ENCODE measurements around the gene IRX4. TPM values are rescaled to one million over a fixed set of nuclear protein-coding genes. Genes with fewer than 3 reads are reported as not detected.

Gene IRX4
- total and polyA plus RNA-seq, 9 of the 15 experiments (the other 6 are each of a cell fraction or from before 2014, with no cell fraction given): not detected

DNA sequence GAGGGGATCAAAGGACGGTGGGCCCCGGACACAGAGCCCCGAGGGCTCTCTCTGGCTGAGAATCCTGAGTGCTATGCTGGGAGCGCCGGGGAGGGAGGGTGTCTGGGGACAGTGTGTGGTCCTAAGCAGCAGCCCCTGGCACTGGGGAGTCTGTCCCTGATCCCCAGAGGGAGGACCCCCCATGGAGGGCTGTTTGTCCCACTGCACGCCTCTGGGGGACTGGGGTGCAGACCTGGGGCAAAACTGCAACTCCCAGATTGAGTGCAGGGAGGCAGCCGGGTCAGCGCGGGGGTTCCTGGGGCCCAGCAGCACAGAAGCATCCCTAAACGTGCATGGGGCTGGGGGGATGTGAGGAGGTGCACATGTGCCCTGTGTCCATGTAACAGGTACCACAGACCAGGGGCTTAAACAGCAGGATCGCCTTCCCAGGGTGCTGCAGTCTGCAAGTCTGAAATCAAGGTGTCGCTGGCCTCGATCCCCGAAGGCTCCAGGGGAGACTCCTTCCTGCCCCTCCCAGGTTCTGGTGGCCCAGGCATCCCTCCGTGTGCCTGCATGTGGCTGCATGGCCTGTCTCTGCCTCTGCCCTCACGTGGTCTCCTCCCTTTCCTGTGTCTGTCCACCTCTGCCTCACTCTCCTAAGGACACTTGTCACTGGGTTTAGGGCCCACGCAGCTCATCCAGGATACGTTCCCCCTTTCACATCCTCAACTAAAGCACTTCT lies 35.9 kb upstream of the IRX4 start:
- no peaks in the 10 kb centered on the region; a peak in 1 of 5 replicates for H3K4me1 ChIP-seq (replicated peaks in 1 of 2; ENCODE audit: control insufficient read depth in 2 of 2, insufficient read depth in 2 of 2, low read length in 2 of 2)
- in situ Hi-C loops (cut with MboI): no loop called here
- no peak overlapping the region for H2AFZ ChIP-seq (ENCODE audit: low read depth, low read length)
- DNase-seq (ENCODE audit: extremely low read depth in 1 of 4, low spot score in 3 of 4): no peak
- H3K27me3 ChIP-seq (ENCODE audit: control insufficient read depth in 2 of 2, insufficient read depth in 2 of 2, low read length in 2 of 2): peaks cover 57 to 91% of the 10 kb centered on the region in 2 experiments
- H3K9me1 ChIP-seq (ENCODE audit: control insufficient read depth, insufficient read depth, low read length): no peaks in the 10 kb centered on the region
- no peak for FAIRE-seq
- CTCF ChIA-PET (ENCODE audit: low intra/inter-chr PET ratio): no interaction called here
- no peaks in the 10 kb centered on the region for H3K79me2 ChIP-seq (ENCODE audit: control insufficient read depth, insufficient read depth, low read length)
- no peaks in the 10 kb centered on the region for H3K9me3 ChIP-seq (replicated peaks; ENCODE audit: control insufficient read depth, insufficient read depth, low read depth, low read length)
- H3K4me3 ChIP-seq: no peak overlapping the region
- no peak overlapping the region for H3K4me2 ChIP-seq (ENCODE audit: insufficient read depth, low read length)
- BruUV-seq (replicated peaks): no TSS peak
- H4K20me1 ChIP-seq (replicated peaks; ENCODE audit: control insufficient read depth, insufficient read depth, low read length): 0 out of 2 replicates have a peak, but pooled peaks cover 6% of the 10 kb centered on the region
- POLR2A ChIA-PET: interaction anchor here (0.7 kb wide), 1 partner anchor 12 kb away, joined by 3 read pairs; no protein-coding TSS in a partner anchor
- ATAC-seq: no peak
- WGBS (ENCODE audit: insufficient coverage, low coverage, missing lambda C conversion rate): 1% methylated on average over 18 of the region's 18 CpGs
- intact Hi-C loops (cut with micrococcal nuclease): no loop called here
- no peaks in the 10 kb centered on the region for H3K36me3 ChIP-seq (ENCODE audit: control insufficient read depth, insufficient read depth, low read length)
- no peak overlapping the region for H3K27ac ChIP-seq (ENCODE audit: extremely low read depth, low read depth, low read length)
- H3K9ac ChIP-seq (ENCODE audit: insufficient read depth in 1 of 2, low read depth in 2 of 2, low read length in 2 of 2): no peak overlapping the region
- TF ChIP-seq ZNF12 (CRISPR knock-in tag; IDR thresholded peaks at IDR 0.05): no peak
- TF ChIP-seq, protein P1, sequence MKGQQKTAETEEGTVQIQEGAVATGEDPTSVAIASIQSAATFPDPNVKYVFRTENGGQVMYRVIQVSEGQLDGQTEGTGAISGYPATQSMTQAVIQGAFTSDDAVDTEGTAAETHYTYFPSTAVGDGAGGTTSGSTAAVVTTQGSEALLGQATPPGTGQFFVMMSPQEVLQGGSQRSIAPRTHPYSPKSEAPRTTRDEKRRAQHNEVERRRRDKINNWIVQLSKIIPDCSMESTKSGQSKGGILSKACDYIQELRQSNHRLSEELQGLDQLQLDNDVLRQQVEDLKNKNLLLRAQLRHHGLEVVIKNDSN (CRISPR knock-in tag; IDR thresholded peaks at IDR 0.05): no peak
- no peak for TF ChIP-seq TGIF2 (CRISPR knock-in tag; IDR thresholded peaks at IDR 0.05)
- TF ChIP-seq SIN3B (IDR thresholded peaks at IDR 0.05; ENCODE audit: low read depth): no peak
- no peak for TF ChIP-seq IRF2 (CRISPR knock-in tag; IDR thresholded peaks at IDR 0.05)
- TF ChIP-seq, protein P2, sequence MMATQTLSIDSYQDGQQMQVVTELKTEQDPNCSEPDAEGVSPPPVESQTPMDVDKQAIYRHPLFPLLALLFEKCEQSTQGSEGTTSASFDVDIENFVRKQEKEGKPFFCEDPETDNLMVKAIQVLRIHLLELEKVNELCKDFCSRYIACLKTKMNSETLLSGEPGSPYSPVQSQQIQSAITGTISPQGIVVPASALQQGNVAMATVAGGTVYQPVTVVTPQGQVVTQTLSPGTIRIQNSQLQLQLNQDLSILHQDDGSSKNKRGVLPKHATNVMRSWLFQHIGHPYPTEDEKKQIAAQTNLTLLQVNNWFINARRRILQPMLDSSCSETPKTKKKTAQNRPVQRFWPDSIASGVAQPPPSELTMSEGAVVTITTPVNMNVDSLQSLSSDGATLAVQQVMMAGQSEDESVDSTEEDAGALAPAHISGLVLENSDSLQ (IDR thresholded peaks at IDR 0.05): no peak
- TF ChIP-seq, protein P3, sequence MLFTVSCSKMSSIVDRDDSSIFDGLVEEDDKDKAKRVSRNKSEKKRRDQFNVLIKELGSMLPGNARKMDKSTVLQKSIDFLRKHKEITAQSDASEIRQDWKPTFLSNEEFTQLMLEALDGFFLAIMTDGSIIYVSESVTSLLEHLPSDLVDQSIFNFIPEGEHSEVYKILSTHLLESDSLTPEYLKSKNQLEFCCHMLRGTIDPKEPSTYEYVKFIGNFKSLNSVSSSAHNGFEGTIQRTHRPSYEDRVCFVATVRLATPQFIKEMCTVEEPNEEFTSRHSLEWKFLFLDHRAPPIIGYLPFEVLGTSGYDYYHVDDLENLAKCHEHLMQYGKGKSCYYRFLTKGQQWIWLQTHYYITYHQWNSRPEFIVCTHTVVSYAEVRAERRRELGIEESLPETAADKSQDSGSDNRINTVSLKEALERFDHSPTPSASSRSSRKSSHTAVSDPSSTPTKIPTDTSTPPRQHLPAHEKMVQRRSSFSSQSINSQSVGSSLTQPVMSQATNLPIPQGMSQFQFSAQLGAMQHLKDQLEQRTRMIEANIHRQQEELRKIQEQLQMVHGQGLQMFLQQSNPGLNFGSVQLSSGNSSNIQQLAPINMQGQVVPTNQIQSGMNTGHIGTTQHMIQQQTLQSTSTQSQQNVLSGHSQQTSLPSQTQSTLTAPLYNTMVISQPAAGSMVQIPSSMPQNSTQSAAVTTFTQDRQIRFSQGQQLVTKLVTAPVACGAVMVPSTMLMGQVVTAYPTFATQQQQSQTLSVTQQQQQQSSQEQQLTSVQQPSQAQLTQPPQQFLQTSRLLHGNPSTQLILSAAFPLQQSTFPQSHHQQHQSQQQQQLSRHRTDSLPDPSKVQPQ (CRISPR knock-in tag; IDR thresholded peaks at IDR 0.05; ENCODE audit: borderline replicate concordance): no peak
- TF ChIP-seq ELF2 (CRISPR knock-in tag; IDR thresholded peaks at IDR 0.05): no peak
- TF ChIP-seq, protein P4, sequence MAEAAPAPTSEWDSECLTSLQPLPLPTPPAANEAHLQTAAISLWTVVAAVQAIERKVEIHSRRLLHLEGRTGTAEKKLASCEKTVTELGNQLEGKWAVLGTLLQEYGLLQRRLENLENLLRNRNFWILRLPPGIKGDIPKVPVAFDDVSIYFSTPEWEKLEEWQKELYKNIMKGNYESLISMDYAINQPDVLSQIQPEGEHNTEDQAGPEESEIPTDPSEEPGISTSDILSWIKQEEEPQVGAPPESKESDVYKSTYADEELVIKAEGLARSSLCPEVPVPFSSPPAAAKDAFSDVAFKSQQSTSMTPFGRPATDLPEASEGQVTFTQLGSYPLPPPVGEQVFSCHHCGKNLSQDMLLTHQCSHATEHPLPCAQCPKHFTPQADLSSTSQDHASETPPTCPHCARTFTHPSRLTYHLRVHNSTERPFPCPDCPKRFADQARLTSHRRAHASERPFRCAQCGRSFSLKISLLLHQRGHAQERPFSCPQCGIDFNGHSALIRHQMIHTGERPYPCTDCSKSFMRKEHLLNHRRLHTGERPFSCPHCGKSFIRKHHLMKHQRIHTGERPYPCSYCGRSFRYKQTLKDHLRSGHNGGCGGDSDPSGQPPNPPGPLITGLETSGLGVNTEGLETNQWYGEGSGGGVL (CRISPR knock-in tag; IDR thresholded peaks at IDR 0.05): no peak
- no peak for TF ChIP-seq SIN3A (IDR thresholded peaks at IDR 0.05; ENCODE audit: borderline replicate concordance in 2 of 2, control insufficient read depth in 1 of 2, low read depth in 2 of 2, low read length in 2 of 2)
- TF ChIP-seq, protein P5, sequence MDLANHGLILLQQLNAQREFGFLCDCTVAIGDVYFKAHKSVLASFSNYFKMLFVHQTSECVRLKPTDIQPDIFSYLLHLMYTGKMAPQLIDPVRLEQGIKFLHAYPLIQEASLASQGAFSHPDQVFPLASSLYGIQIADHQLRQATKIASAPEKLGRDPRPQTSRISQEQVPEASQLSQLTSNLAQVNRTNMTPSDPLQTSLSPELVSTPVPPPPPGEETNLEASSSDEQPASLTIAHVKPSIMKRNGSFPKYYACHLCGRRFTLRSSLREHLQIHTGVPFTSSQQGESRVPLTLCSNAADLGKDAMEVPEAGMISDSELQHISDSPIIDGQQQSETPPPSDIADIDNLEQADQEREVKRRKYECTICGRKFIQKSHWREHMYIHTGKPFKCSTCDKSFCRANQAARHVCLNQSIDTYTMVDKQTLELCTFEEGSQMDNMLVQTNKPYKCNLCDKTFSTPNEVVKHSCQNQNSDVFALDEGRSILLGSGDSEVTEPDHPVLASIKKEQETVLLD (IDR thresholded peaks at IDR 0.05): no peak
- TF ChIP-seq CBFA2T3 (IDR thresholded peaks at IDR 0.05): no peak
- TF ChIP-seq HMGN3 (IDR thresholded peaks at IDR 0.05; ENCODE audit: borderline replicate concordance, extremely low read depth, insufficient read length, low read depth, low read length): no peak
- no peak for TF ChIP-seq MTA2 (IDR thresholded peaks at IDR 0.05; ENCODE audit: low read depth)

Measured in K562 (cell line).